HepG2 (cell line): ENCODE data around the gene DUS1L. TPM values are rescaled to one million over a fixed set of nuclear protein-coding genes. Genes with fewer than 3 reads are reported as not detected.
A peak's percentile ranks its signal among the peaks of the same experiment; 100 is the strongest.

Experiments used
- AHR ChIP-seq: IDR thresholded peaks from 2 replicates; pipeline ENCODE4 v1.6.1; 2018; ENCODE audit warnings: missing genetic modification reagents, missing compliant biosample characterization
- ARID2 ChIP-seq: sonication (generic); formaldehyde crosslinking; IDR thresholded peaks from 2 replicates; pipeline ENCODE4 v1.8.1; 2022; ENCODE audit warnings: mild to moderate bottlenecking, missing genetic modification reagents, borderline replicate concordance
- HMG20B ChIP-seq: conservative IDR thresholded peaks from 2 replicates; pipeline ENCODE4 v1.6.1; 2016; ENCODE audit warnings: missing genetic modification reagents, missing compliant biosample characterization
- JDP2 ChIP-seq: sonication (generic); formaldehyde crosslinking; IDR thresholded peaks from 2 replicates; pipeline ENCODE4 v1.8.1; 2022; ENCODE audit warnings: missing genetic modification reagents, borderline replicate concordance
- RFXANK ChIP-seq: IDR thresholded peaks from 2 replicates; pipeline ENCODE4 v1.6.1; 2016
- ZBTB42 ChIP-seq: sonication (generic); formaldehyde crosslinking; IDR thresholded peaks from 2 replicates; pipeline ENCODE4 v1.5.0; 2020; ENCODE audit warnings: mild to moderate bottlenecking, missing genetic modification reagents
- ZNF160 ChIP-seq: sonication (generic); formaldehyde crosslinking; IDR thresholded peaks from 2 replicates; pipeline ENCODE4 v1.8.0; 2022; ENCODE audit warnings: mild to moderate bottlenecking, inconsistent platforms, missing genetic modification reagents
- ZNF44 ChIP-seq: sonication (generic); formaldehyde crosslinking; IDR thresholded peaks from 2 replicates; pipeline ENCODE4 v1.5.1; 2020; ENCODE audit warnings: mild to moderate bottlenecking, missing genetic modification reagents
- ZNF772 ChIP-seq: sonication (generic); formaldehyde crosslinking; IDR thresholded peaks from 2 replicates; pipeline ENCODE4 v1.5.0; 2020; ENCODE audit warnings: mild to moderate bottlenecking, missing genetic modification reagents
- ZSCAN20 ChIP-seq: sonication (generic); formaldehyde crosslinking; IDR thresholded peaks from 2 replicates; pipeline ENCODE4 v1.4.0; 2020; ENCODE audit warnings: missing genetic modification reagents, mild to moderate bottlenecking, borderline replicate concordance
- polyA plus RNA-seq, 8 experiments: library from polyadenylated mRNA; depleted of rRNA in 3 of 8; stranded (reverse) in 7 of 8; unstranded in 1 of 8; fragments of >200 nt; fragmentation: Illumina TruSeq in 4 of 8; extraction: Trizol in 4 of 8; gene quantifications; 2 replicates each; pipeline versions ENCODE4 v1.2.1 to v1.2.3, GENCODE V29; 2011 to 2016; ENCODE audit warnings: low read depth in 4 of 8, missing spikeins in 1 of 8, mixed read lengths in 1 of 8; ENCODE audit not compliant: insufficient read depth in 1 of 8
- total RNA-seq, 5 experiments: library from RNA; depleted of rRNA; stranded (reverse); fragments of >200 nt; fragmentation: Illumina TruSeq; extraction: Trizol; gene quantifications; 2 replicates each; pipeline ENCODE4 v1.2.3, GENCODE V29; 2016; ENCODE audit warnings: low read depth in 1 of 5
- TF ChIP-seq, protein P1 (sequence below): sonication (generic); formaldehyde crosslinking; IDR thresholded peaks from 2 replicates; pipeline ENCODE4 v1.8.1; 2023; ENCODE audit warnings: mild to moderate bottlenecking, moderate library complexity, missing genetic modification reagents
- TF ChIP-seq, protein P2 (sequence below): sonication (generic); formaldehyde crosslinking; IDR thresholded peaks from 2 replicates; pipeline ENCODE4 v1.4.0; 2020; ENCODE audit warnings: mild to moderate bottlenecking, missing genetic modification reagents
- TF ChIP-seq, protein P3 (sequence below): sonication (generic); formaldehyde crosslinking; IDR thresholded peaks from 2 replicates; pipeline ENCODE4 v1.4.0; 2020; ENCODE audit warnings: missing genetic modification reagents; ENCODE audit errors: not compliant biosample characterization
- TF ChIP-seq, protein P4 (sequence below): sonication (generic); formaldehyde crosslinking; IDR thresholded peaks from 2 replicates; pipeline ENCODE4 v1.8.0; 2022; ENCODE audit warnings: mild to moderate bottlenecking, missing genetic modification reagents
- TF ChIP-seq, protein P5 (sequence below): sonication (generic); formaldehyde crosslinking; IDR thresholded peaks from 2 replicates; pipeline ENCODE4 v1.4.0; 2020; ENCODE audit warnings: mild to moderate bottlenecking, missing genetic modification reagents

The DUS1L gene
- total and polyA plus RNA-seq, 2 of the 13 experiments (the other 11 are each of a cell fraction or from before 2014, with no cell fraction given), result 81.0 to 109 TPM

DNA sequence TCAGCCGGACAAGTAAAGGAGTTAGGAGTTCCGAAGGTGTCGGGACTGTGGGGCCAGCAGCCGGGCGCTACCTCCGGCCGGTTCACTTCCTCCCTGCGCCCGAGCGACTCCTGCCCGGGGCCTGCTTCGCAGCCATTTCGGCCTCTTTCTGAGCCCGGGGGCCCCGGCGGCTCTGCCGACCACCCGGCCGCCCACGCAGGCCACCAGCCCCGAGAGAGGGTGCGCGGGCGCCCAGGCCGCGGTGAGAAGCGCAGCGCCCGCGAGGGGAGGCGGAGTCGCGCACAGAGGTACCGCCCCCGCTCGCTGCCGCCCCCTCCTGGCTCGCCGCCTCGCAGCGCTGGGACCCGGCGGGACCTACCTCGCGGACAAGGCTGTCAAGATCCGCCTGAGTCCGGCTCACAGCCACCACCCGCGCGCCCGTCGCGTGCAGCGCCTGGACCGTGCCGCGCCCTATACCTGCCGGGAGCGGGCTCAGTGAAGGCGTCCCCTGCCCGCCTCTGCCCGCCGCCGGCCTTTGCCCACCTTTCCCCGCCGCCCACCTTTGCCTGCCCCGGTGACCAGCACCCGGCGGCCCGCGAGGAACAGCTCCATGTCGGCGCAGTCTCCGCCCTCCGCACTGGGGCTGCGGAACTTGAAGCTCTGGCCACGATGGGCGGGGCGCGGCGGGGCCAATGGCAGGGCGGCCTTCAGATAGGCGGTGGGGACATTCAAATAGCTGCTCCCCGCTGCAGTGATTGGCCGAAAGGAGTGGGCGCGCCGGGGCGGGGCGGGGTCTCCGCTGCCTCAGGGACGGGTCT, 28.3 kb downstream of the DUS1L start, which contains the start of gene DCXR (continued):
- TF ChIP-seq RFXANK (CRISPR knock-in tag) (0 out of 2 replicates have a peak, but pooled peaks have one; percentile 58), ZNF44 (CRISPR knock-in tag) (peak; percentile 94), ZNF160 (CRISPR knock-in tag) (0 out of 2 replicates have a peak, but pooled peaks have one; percentile 80), HMG20B (CRISPR knock-in tag) (no peak), AHR (peak; percentile 91; the same call in 1 of the 2 replicates), ARID2 (CRISPR knock-in tag) (no peak), ZNF772 (peak; percentile 92), ZSCAN20 (CRISPR knock-in tag) (peak; percentile 51; the same call in 1 of the 2 replicates), ZBTB42 (CRISPR knock-in tag) (0 out of 2 replicates have a peak, but pooled peaks have one; percentile 51), JDP2 (no peak; the same call in 1 of the 2 replicates)
- TF ChIP-seq, protein P1, sequence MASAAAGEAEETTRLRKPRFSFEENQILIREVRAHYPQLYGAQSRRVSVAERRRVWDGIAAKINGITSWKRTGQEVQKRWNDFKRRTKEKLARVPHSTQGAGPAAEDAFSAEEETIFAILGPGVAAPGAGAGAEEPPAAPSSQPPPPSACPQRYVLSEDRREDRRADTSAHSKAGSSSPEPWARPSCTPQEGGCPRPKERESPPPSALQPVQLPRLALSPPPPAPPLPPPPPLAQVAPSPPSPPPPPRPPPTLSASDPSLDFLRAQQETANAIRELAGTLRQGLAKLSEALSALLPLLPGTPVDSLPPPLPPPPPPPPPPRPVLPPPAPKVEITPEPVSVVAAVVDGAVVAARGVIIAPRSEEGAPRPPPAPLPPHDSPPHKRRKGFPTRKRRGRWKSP (CRISPR knock-in tag), result peak; percentile 98
- TF ChIP-seq, protein P2, sequence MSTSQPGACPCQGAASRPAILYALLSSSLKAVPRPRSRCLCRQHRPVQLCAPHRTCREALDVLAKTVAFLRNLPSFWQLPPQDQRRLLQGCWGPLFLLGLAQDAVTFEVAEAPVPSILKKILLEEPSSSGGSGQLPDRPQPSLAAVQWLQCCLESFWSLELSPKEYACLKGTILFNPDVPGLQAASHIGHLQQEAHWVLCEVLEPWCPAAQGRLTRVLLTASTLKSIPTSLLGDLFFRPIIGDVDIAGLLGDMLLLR (CRISPR knock-in tag), result peak; percentile 95
- TF ChIP-seq, protein P3, sequence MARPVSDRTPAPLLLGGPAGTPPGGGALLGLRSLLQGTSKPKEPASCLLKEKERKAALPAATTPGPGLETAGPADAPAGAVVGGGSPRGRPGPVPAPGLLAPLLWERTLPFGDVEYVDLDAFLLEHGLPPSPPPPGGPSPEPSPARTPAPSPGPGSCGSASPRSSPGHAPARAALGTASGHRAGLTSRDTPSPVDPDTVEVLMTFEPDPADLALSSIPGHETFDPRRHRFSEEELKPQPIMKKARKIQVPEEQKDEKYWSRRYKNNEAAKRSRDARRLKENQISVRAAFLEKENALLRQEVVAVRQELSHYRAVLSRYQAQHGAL (CRISPR knock-in tag), result no peak
- TF ChIP-seq, protein P4, sequence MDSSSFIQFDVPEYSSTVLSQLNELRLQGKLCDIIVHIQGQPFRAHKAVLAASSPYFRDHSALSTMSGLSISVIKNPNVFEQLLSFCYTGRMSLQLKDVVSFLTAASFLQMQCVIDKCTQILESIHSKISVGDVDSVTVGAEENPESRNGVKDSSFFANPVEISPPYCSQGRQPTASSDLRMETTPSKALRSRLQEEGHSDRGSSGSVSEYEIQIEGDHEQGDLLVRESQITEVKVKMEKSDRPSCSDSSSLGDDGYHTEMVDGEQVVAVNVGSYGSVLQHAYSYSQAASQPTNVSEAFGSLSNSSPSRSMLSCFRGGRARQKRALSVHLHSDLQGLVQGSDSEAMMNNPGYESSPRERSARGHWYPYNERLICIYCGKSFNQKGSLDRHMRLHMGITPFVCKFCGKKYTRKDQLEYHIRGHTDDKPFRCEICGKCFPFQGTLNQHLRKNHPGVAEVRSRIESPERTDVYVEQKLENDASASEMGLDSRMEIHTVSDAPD, result no peak
- TF ChIP-seq, protein P5, sequence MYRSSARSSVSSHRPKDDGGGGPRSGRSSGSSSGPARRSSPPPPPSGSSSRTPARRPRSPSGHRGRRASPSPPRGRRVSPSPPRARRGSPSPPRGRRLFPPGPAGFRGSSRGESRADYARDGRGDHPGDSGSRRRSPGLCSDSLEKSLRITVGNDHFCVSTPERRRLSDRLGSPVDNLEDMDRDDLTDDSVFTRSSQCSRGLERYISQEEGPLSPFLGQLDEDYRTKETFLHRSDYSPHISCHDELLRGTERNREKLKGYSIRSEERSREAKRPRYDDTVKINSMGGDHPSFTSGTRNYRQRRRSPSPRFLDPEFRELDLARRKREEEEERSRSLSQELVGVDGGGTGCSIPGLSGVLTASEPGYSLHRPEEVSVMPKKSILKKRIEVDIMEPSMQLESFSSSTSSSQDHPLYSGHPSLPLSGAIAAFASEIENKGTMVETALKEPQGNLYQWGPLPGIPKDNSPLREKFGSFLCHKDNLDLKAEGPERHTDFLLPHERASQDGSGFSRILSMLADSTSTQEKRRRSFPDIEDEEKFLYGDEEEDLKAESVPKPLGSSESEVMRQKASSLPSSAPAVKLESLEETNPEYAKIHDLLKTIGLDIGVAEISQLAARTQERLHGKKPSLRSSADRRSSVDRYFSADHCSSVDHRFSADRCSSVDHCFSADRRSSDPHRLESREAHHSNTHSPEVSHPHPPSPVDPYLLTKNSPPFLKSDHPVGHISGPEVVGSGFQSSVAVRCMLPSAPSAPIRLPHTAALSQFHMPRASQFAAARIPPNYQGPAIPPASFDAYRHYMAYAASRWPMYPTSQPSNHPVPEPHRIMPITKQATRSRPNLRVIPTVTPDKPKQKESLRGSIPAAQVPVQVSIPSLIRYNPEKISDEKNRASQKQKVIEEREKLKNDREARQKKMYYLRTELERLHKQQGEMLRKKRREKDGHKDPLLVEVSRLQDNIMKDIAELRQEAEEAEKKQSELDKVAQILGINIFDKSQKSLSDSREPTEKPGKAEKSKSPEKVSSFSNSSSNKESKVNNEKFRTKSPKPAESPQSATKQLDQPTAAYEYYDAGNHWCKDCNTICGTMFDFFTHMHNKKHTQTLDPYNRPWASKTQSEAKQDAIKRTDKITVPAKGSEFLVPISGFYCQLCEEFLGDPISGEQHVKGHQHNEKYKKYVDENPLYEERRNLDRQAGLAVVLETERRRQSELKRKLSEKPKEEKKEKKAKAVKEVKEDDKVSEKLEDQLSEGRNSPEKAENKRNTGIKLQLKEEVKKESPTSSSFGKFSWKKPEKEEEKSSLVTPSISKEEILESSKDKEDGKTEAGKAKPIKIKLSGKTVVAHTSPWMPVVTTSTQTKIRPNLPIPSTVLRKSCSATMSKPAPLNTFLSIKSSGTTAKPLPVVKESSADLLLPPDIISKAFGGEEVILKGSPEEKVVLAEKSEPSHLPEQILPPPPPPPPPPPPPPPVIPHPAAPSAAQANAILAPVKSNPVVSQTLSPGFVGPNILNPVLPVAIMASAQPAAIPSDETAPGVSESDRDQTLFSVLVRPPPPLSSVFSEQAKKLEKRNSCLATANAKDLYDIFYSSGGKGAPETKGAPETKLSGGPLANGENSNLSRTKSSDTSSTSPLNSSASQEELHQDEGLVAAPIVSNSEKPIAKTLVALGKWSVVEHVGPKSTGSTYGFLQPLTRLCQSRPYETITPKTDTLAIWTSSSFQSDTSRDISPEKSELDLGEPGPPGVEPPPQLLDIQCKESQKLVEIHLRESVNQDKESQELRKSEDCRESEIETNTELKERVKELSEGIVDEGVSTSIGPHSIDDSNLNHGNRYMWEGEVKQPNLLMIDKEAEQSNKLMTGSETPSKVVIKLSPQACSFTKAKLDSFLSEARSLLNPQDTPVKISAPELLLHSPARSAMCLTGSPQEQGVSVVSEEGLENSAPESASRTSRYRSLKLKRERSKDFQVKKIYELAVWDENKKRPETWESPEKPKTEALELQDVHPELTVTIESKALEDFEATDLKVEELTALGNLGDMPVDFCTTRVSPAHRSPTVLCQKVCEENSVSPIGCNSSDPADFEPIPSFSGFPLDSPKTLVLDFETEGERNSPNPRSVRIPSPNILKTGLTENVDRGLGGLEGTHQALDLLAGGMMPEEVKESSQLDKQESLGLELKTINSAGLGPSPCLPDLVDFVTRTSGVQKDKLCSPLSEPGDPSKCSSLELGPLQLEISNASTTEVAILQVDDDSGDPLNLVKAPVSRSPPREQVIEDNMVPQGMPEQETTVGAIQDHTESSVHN (CRISPR knock-in tag), result peak; percentile 16; the same call in 1 of the 2 replicates
